HepG2 (cell line): Measurements from ENCODE around the gene SLC41A3. TPM values are rescaled to one million over a fixed set of nuclear protein-coding genes. Genes with fewer than 3 reads are reported as not detected.

Source experiments
- ATAC-seq: fragments of 200-7000 bp; cut with Tn5 transposase; 3 replicates; pipeline ENCODE4 v1.9.1; 2020; ENCODE audit warnings: mild to moderate bottlenecking, moderate library complexity
- BruUV-seq: library from RNA; stranded (reverse); fragments of 400-500 nt; replicated peaks from 2 replicates; lab custom pipeline; 2021; lab: Mats Ljungman, UMichigan
- CTCF ChIA-PET: fragments of 300-600 bp; formaldehyde crosslinking; extraction: SDS; loops from one replicate; lab custom pipeline; 2021; ENCODE audit warnings: low total read pairs, inconsistent platforms, low intra/inter-chr PET ratio; lab: Yijun Ruan, JAX
- POLR2A ChIA-PET: fragments of 350-600 bp; sonication (Branson Sonifier 250); formaldehyde crosslinking; loops from one replicate; lab custom pipeline; 2020; ENCODE audit warnings: antibody characterized with exemption, inconsistent platforms; lab: Yijun Ruan, JAX
- DNase-seq: peaks from one replicate; pipeline ENCODE4 v3.0.0-alpha.2; 2015; ENCODE audit warnings: low spot score
- FAIRE-seq: peaks from 3 replicates; lab custom pipeline; 2011; peaks lifted over from hg19 to GRCh38; lab: Jason Lieb, UNC
- H2AFZ ChIP-seq: one replicate; pipeline ENCODE4 v1.6.1; 2011; ENCODE audit warnings: low read length, inconsistent platforms
- H3K27ac ChIP-seq: fragments of 300-600 bp; 3 replicates; pipeline ENCODE4 v1.8.0; 2011; ENCODE audit warnings: mixed run types, mild to moderate bottlenecking, mixed read lengths, low read length, inconsistent platforms; ENCODE audit not compliant: insufficient read depth; ENCODE audit errors: extremely low read length
- H3K27me3 ChIP-seq, 2 experiments: fragments of 200-600 bp in 1 of 2; 2 replicates in 1 of 2; 3 replicates in 1 of 2; pipeline versions ENCODE4 v1.6.0 to v1.8.0; 2011; ENCODE audit warnings: low read length in 2 of 2, mild to moderate bottlenecking in 2 of 2, moderate library complexity in 2 of 2, inconsistent platforms in 1 of 2; ENCODE audit not compliant: insufficient read depth in 2 of 2, control insufficient read depth in 1 of 2
- H3K36me3 ChIP-seq, 2 experiments: fragments of 200-600 bp in 1 of 2; replicated peaks in 1 of 2; 2 replicates in 1 of 2; 3 replicates in 1 of 2; pipeline versions ENCODE4 v1.5.1 to v1.8.0; 2011; ENCODE audit warnings: low read length in 2 of 2, inconsistent platforms in 1 of 2; ENCODE audit not compliant: insufficient read depth in 2 of 2, control insufficient read depth in 1 of 2
- H3K4me1 ChIP-seq: 2 replicates; pipeline ENCODE4 v1.5.1; 2012; ENCODE audit warnings: low read length, inconsistent platforms; ENCODE audit not compliant: insufficient read depth
- H3K4me2 ChIP-seq: 2 replicates; pipeline ENCODE4 v1.6.0; 2011; ENCODE audit warnings: low read depth, low read length, inconsistent platforms
- H3K4me3 ChIP-seq, 3 experiments: fragments of 200-600 bp in 1 of 3; sonication (generic), shearing (Covaris generic) in 1 of 3; replicated peaks in 1 of 3; 2 replicates each; pipeline ENCODE4 v1.5.1; 2011 to 2016; ENCODE audit warnings: low read length in 3 of 3, inconsistent platforms in 2 of 3, low read depth in 2 of 3, mild to moderate bottlenecking in 2 of 3, control low read depth in 1 of 3, mixed read lengths in 1 of 3; ENCODE audit not compliant: insufficient read depth in 1 of 3
- H3K79me2 ChIP-seq: one replicate; pipeline ENCODE4 v1.6.1; 2011; ENCODE audit warnings: low read length, inconsistent platforms; ENCODE audit not compliant: insufficient read depth
- H3K9ac ChIP-seq: 2 replicates; pipeline ENCODE4 v1.6.0; 2011; ENCODE audit warnings: mild to moderate bottlenecking, low read depth, low read length, inconsistent platforms; ENCODE audit not compliant: insufficient read depth
- H3K9me3 ChIP-seq: 2 replicates; pipeline ENCODE4 v1.5.1; 2012; ENCODE audit warnings: mild to moderate bottlenecking, low read length
- H4K20me1 ChIP-seq: 2 replicates; pipeline ENCODE4 v1.6.0; 2011; ENCODE audit warnings: inconsistent platforms, mild to moderate bottlenecking, low read length, moderate library complexity; ENCODE audit not compliant: insufficient read depth
- ARID3A ChIP-seq: IDR thresholded peaks from 2 replicates; pipeline ENCODE4 v1.6.1; 2012; ENCODE audit warnings: low read depth, low read length, improper control_type of control experiment
- BRCA1 ChIP-seq: sonication (generic); formaldehyde crosslinking; IDR thresholded peaks from 2 replicates; pipeline ENCODE4 v1.4.0; 2020; ENCODE audit warnings: missing genetic modification reagents
- ELF4 ChIP-seq: sonication (generic); formaldehyde crosslinking; IDR thresholded peaks from 2 replicates; pipeline ENCODE4 v1.5.0; 2020; ENCODE audit warnings: missing genetic modification reagents, mild to moderate bottlenecking, moderate library complexity, borderline replicate concordance
- GPN1 ChIP-seq: sonication (generic); formaldehyde crosslinking; IDR thresholded peaks from 2 replicates; pipeline ENCODE4 v1.5.1; 2020; ENCODE audit warnings: missing genetic modification reagents, borderline replicate concordance
- MEF2D ChIP-seq: sonication (generic); formaldehyde crosslinking; IDR thresholded peaks from 2 replicates; pipeline ENCODE4 v1.5.1; 2020; ENCODE audit warnings: mild to moderate bottlenecking, missing genetic modification reagents
- MIXL1 ChIP-seq: IDR thresholded peaks from 2 replicates; pipeline ENCODE4 v1.6.1; 2016
- MLLT10 ChIP-seq: sonication (generic); formaldehyde crosslinking; IDR thresholded peaks from 2 replicates; pipeline ENCODE4 v1.4.0; 2020; ENCODE audit warnings: missing genetic modification reagents
- MTA1 ChIP-seq: sonication (generic); formaldehyde crosslinking; IDR thresholded peaks from 2 replicates; pipeline ENCODE4 v1.4.0; 2020; ENCODE audit warnings: missing genetic modification reagents, mild to moderate bottlenecking, borderline replicate concordance
- NFE2L1 ChIP-seq: sonication (generic); formaldehyde crosslinking; IDR thresholded peaks from 2 replicates; pipeline ENCODE4 v1.4.0; 2020; ENCODE audit warnings: missing genetic modification reagents, mild to moderate bottlenecking, borderline replicate concordance
- NFIB ChIP-seq: sonication (generic); formaldehyde crosslinking; IDR thresholded peaks from 2 replicates; pipeline ENCODE4 v1.9.0; 2021; ENCODE audit warnings: missing genetic modification reagents, mild to moderate bottlenecking, borderline replicate concordance
- ZC3H4 ChIP-seq: sonication (generic); formaldehyde crosslinking; IDR thresholded peaks from 2 replicates; pipeline ENCODE4 v1.4.0; 2020; ENCODE audit warnings: missing genetic modification reagents, borderline replicate concordance
- ZNF20 ChIP-seq: sonication (generic); formaldehyde crosslinking; IDR thresholded peaks from 2 replicates; pipeline ENCODE4 v1.4.0; 2020; ENCODE audit warnings: mild to moderate bottlenecking, moderate library complexity, missing genetic modification reagents
- ZNF253 ChIP-seq: sonication (generic); formaldehyde crosslinking; IDR thresholded peaks from 2 replicates; pipeline ENCODE4 v1.8.0; 2022; ENCODE audit warnings: mild to moderate bottlenecking, missing genetic modification reagents, borderline replicate concordance
- ZNF558 ChIP-seq: sonication (generic); formaldehyde crosslinking; IDR thresholded peaks from 2 replicates; pipeline ENCODE4 v1.9.0; 2022; ENCODE audit warnings: mild to moderate bottlenecking, missing genetic modification reagents, borderline replicate concordance
- ZNF629 ChIP-seq: sonication (generic); formaldehyde crosslinking; conservative IDR thresholded peaks from 2 replicates; pipeline ENCODE4 v1.5.0; 2020; ENCODE audit warnings: missing genetic modification reagents
- ZNF672 ChIP-seq: sonication (generic); formaldehyde crosslinking; IDR thresholded peaks from 2 replicates; pipeline ENCODE4 v1.8.1; 2022; ENCODE audit warnings: missing genetic modification reagents
- ZNF879 ChIP-seq: sonication (generic); formaldehyde crosslinking; IDR thresholded peaks from 2 replicates; pipeline ENCODE4 v1.8.1; 2023; ENCODE audit warnings: missing genetic modification reagents
- WGBS: methylation state at CpG from one replicate; pipeline ENCODE4 v1.1.6; 2017; ENCODE audit warnings: low lambda C conversion rate; 5-methylcytosine and 5-hydroxymethylcytosine counted together
- in situ Hi-C: cut with HindIII; loops from 2 replicates; pipeline ENCODE4 v1.10.0; 2017; ENCODE audit warnings: low pct_unique_long_range_greater_than_20kb; ENCODE audit not compliant: extremely low pct_ligation_motif_present
- intact Hi-C: fragments of 100-400 bp; cut with micrococcal nuclease; formaldehyde crosslinking; loops from one replicate; pipeline ENCODE4 v1.10.0; 2022; ENCODE audit not compliant: unreplicated experiment
- polyA plus RNA-seq, 8 experiments: library from polyadenylated mRNA; depleted of rRNA in 3 of 8; stranded (reverse) in 7 of 8; unstranded in 1 of 8; fragments of >200 nt; fragmentation: Illumina TruSeq in 4 of 8; extraction: Trizol in 4 of 8; gene quantifications; 2 replicates each; pipeline versions ENCODE4 v1.2.1 to v1.2.3, GENCODE V29; 2011 to 2016; ENCODE audit warnings: low read depth in 4 of 8, missing spikeins in 1 of 8, mixed read lengths in 1 of 8; ENCODE audit not compliant: insufficient read depth in 1 of 8
- total RNA-seq, 5 experiments: library from RNA; depleted of rRNA; stranded (reverse); fragments of >200 nt; fragmentation: Illumina TruSeq; extraction: Trizol; gene quantifications; 2 replicates each; pipeline ENCODE4 v1.2.3, GENCODE V29; 2016; ENCODE audit warnings: low read depth in 1 of 5
- TF ChIP-seq, protein P1 (sequence below): sonication (generic); formaldehyde crosslinking; IDR thresholded peaks from 2 replicates; pipeline ENCODE4 v1.4.0; 2020; ENCODE audit warnings: missing genetic modification reagents; ENCODE audit errors: not compliant biosample characterization
- TF ChIP-seq, protein P2 (sequence below): sonication (generic); formaldehyde crosslinking; IDR thresholded peaks from 2 replicates; pipeline ENCODE4 v1.5.0; 2020; ENCODE audit warnings: missing genetic modification reagents

SLC41A3 gene
- total and polyA plus RNA-seq, 2 of the 13 experiments (the other 11 are each of a cell fraction or from before 2014, with no cell fraction given) = 26.0 to 71.1 TPM

DNA sequence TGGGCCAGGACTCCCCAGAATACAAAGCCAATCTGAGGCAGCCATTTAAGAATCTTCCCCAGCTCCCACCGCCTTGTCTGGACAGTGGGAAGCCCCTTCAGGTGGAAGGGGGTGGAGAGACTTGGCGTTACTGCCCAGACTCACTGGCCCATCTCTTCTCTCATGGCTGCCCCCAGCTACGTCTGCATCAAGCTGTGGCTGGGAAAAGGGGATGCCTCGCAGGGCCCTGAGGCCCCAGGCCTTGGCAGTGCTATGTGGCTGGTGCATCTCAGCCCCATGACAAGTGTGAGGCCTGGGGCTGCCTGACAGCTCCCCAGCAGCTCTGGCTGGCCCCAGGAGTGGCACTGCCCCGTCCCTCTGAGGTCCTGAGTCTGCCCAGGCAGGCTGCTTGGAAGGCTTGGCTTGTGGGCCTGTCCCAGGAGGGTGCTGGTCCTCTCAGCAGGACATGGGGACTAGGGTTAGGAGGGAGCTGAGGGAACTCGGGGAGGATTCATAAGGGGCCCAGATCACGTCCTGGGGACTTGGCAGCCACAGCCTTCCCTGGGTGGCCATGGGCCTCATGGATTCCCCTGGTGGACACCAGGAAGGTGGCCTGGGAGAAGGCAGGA, 20.2 kb upstream of the SLC41A3 start:
- intact Hi-C loops (no loop called here), in situ Hi-C loops (no loop called here)
- Histone ChIP-seq H3K4me1 (no peaks in the 10 kb centered on the region), H3K9ac (no peak overlapping the region), H2AFZ (no peak overlapping the region), H3K9me3 (no peaks in the 10 kb centered on the region), H3K36me3 (peaks cover 2% of the 10 kb centered on the region in 2 experiments; a peak in 3 of 5 replicates), H3K27ac (no peak overlapping the region), H3K79me2 (no peaks in the 10 kb centered on the region), H4K20me1 (no peaks in the 10 kb centered on the region), H3K4me2 (no peak overlapping the region), H3K27me3 (no peaks in the 10 kb centered on the region), H3K4me3 (no peak overlapping the region)
- CTCF ChIA-PET = no interaction called here
- 100% methylated on average over 2 of the region's 7 CpGs for WGBS
- ATAC-seq (peak; percentile 13; the same call in 2 of the 3 replicates), DNase-seq (no peak), FAIRE-seq (no peak)
- POLR2A ChIA-PET = no interaction called here
- BruUV-seq = no TSS peak
- TF ChIP-seq, protein P1, sequence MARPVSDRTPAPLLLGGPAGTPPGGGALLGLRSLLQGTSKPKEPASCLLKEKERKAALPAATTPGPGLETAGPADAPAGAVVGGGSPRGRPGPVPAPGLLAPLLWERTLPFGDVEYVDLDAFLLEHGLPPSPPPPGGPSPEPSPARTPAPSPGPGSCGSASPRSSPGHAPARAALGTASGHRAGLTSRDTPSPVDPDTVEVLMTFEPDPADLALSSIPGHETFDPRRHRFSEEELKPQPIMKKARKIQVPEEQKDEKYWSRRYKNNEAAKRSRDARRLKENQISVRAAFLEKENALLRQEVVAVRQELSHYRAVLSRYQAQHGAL (CRISPR knock-in tag) = no peak
- TF ChIP-seq NFIB (CRISPR knock-in tag) (no peak), ZNF879 (CRISPR knock-in tag) (no peak), GPN1 (CRISPR knock-in tag) (no peak), ZC3H4 (no peak), ZNF20 (CRISPR knock-in tag) (no peak), MIXL1 (CRISPR knock-in tag) (no peak), ARID3A (no peak), ZNF629 (CRISPR knock-in tag) (no peak), ZNF672 (no peak), MTA1 (CRISPR knock-in tag) (no peak), MLLT10 (CRISPR knock-in tag) (no peak), BRCA1 (CRISPR knock-in tag) (no peak), ZNF558 (no peak), MEF2D (no peak), NFE2L1 (CRISPR knock-in tag) (no peak), ELF4 (CRISPR knock-in tag) (no peak), ZNF253 (CRISPR knock-in tag) (no peak)
- TF ChIP-seq, protein P2, sequence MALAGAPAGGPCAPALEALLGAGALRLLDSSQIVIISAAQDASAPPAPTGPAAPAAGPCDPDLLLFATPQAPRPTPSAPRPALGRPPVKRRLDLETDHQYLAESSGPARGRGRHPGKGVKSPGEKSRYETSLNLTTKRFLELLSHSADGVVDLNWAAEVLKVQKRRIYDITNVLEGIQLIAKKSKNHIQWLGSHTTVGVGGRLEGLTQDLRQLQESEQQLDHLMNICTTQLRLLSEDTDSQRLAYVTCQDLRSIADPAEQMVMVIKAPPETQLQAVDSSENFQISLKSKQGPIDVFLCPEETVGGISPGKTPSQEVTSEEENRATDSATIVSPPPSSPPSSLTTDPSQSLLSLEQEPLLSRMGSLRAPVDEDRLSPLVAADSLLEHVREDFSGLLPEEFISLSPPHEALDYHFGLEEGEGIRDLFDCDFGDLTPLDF (CRISPR knock-in tag) = no peak
